K562 (cell line): ENCODE results near the gene SCAMP5. TPM values are rescaled to one million over a fixed set of nuclear protein-coding genes. Genes with fewer than 3 reads are reported as not detected.
A peak's percentile ranks its signal among the peaks of the same experiment; 100 is the strongest.

ENCODE experiments used
- ATAC-seq: fragments of 200-7000 bp; cut with Tn5 transposase; 3 replicates; pipeline ENCODE4 v1.9.1; 2020; ENCODE audit warnings: moderate library complexity
- BruUV-seq: library from RNA; stranded (reverse); fragments of 400-500 nt; replicated peaks from 2 replicates; lab custom pipeline; 2021; lab: Mats Ljungman, UMichigan
- CTCF ChIA-PET: fragments of 300-600 bp; formaldehyde crosslinking; extraction: SDS; loops from one replicate; lab custom pipeline; 2021; ENCODE audit warnings: low intra/inter-chr PET ratio; lab: Yijun Ruan, JAX
- POLR2A ChIA-PET: fragments of 300-600, 350-650 bp; sonication (Branson Sonifier 250); formaldehyde crosslinking; extraction: SDS; loops from one replicate; lab custom pipeline; 2021; ENCODE audit warnings: antibody characterized with exemption, inconsistent platforms; lab: Yijun Ruan, JAX
- DNase-seq, 4 experiments: peaks; one replicate each; pipeline versions ENCODE4 v3.0.0 to v3.0.0-alpha.2; 2011 to 2018; ENCODE audit warnings: low spot score in 3 of 4, mixed read lengths in 3 of 4; ENCODE audit errors: extremely low read depth in 1 of 4
- FAIRE-seq: peaks from 2 replicates; lab custom pipeline; 2011; peaks lifted over from hg19 to GRCh38; lab: Jason Lieb, UNC
- H2AFZ ChIP-seq: 2 replicates; pipeline ENCODE4 v1.6.0; 2011; ENCODE audit warnings: low read depth, low read length, control low read depth, inconsistent platforms
- H3K27ac ChIP-seq: fragments of 200-600 bp; 3 replicates; pipeline ENCODE4 v1.8.0; 2011; ENCODE audit warnings: low read depth, mild to moderate bottlenecking, control low read depth, inconsistent platforms, low read length, moderate library complexity, mixed read lengths; ENCODE audit errors: extremely low read depth
- H3K27me3 ChIP-seq, 2 experiments: fragments of 300-600 bp in 1 of 2; 2 replicates in 1 of 2; 3 replicates in 1 of 2; pipeline versions ENCODE4 v1.6.0 to v1.8.0; 2011; ENCODE audit warnings: inconsistent platforms in 2 of 2, low read length in 2 of 2, mild to moderate bottlenecking in 1 of 2, mixed read lengths in 1 of 2, moderate library complexity in 1 of 2; ENCODE audit not compliant: control insufficient read depth in 2 of 2, insufficient read depth in 2 of 2
- H3K36me3 ChIP-seq: fragments of 300-600 bp; 3 replicates; pipeline ENCODE4 v1.8.0; 2011; ENCODE audit warnings: mild to moderate bottlenecking, low read length, inconsistent platforms; ENCODE audit not compliant: control insufficient read depth, insufficient read depth
- H3K4me1 ChIP-seq, 2 experiments: fragments of 200-600 bp in 1 of 2; replicated peaks in 1 of 2; 2 replicates in 1 of 2; 3 replicates in 1 of 2; pipeline versions ENCODE4 v1.5.1 to v1.8.0; 2011; ENCODE audit warnings: inconsistent platforms in 2 of 2, low read length in 2 of 2, mild to moderate bottlenecking in 1 of 2, mixed read lengths in 1 of 2, moderate library complexity in 1 of 2; ENCODE audit not compliant: control insufficient read depth in 2 of 2, insufficient read depth in 2 of 2
- H3K4me2 ChIP-seq: 2 replicates; pipeline ENCODE4 v1.6.1; 2011; ENCODE audit warnings: low read length, control low read depth, inconsistent platforms, mixed read lengths; ENCODE audit not compliant: insufficient read depth
- H3K4me3 ChIP-seq: fragments of 200-600 bp; sonication (generic), shearing (Covaris generic); 2 replicates; pipeline ENCODE4 v1.5.1; 2016; ENCODE audit warnings: control low read depth, inconsistent platforms
- H3K79me2 ChIP-seq: fragments of 200-600 bp; 3 replicates; pipeline ENCODE4 v1.8.0; 2011; ENCODE audit warnings: low read length, inconsistent platforms; ENCODE audit not compliant: control insufficient read depth, insufficient read depth
- H3K9ac ChIP-seq, 2 experiments: 2 replicates each; pipeline versions ENCODE4 v1.6.0 to v1.6.1; 2011; ENCODE audit warnings: low read depth in 2 of 2, low read length in 2 of 2, control low read depth in 1 of 2, inconsistent platforms in 1 of 2, mild to moderate bottlenecking in 1 of 2, mixed read lengths in 1 of 2; ENCODE audit not compliant: insufficient read depth in 1 of 2
- H3K9me1 ChIP-seq: one replicate; pipeline ENCODE4 v1.6.0; 2011; ENCODE audit warnings: inconsistent platforms, mild to moderate bottlenecking, low read length, moderate library complexity; ENCODE audit not compliant: control insufficient read depth, insufficient read depth
- H3K9me3 ChIP-seq: replicated peaks from 2 replicates; pipeline ENCODE4 v1.5.1; 2011; ENCODE audit warnings: low read depth, low read length, inconsistent platforms; ENCODE audit not compliant: control insufficient read depth, insufficient read depth
- H4K20me1 ChIP-seq: replicated peaks from 2 replicates; pipeline ENCODE4 v1.6.1; 2011; ENCODE audit warnings: low read length, inconsistent platforms, mixed read lengths; ENCODE audit not compliant: control insufficient read depth, insufficient read depth
- ATF7 ChIP-seq: fragments of 450-650 bp; IDR thresholded peaks from 2 replicates; pipeline ENCODE4 v1.7.1; 2014; ENCODE audit warnings: mild to moderate bottlenecking, moderate library complexity
- CREBBP ChIP-seq: IDR thresholded peaks from one replicate; pipeline ENCODE4 v1.6.1; 2012; ENCODE audit warnings: low read depth, mild to moderate bottlenecking, control low read depth, inconsistent platforms, low read length
- ETV1 ChIP-seq: fragments of 450-650 bp; conservative IDR thresholded peaks from 2 replicates; pipeline ENCODE4 v1.6.1; 2016; ENCODE audit warnings: missing genetic modification characterization, control low read depth, low read depth, missing compliant biosample characterization
- HDAC2 ChIP-seq: fragments of 450-650 bp; IDR thresholded peaks from 2 replicates; pipeline ENCODE4 v1.6.1; 2016; ENCODE audit warnings: mild to moderate bottlenecking
- HOXB6 ChIP-seq: fragments of 250-450 bp; sonication (Bioruptor Pico); IDR thresholded peaks from 2 replicates; pipeline ENCODE4 v1.5.1; 2022; ENCODE audit warnings: mild to moderate bottlenecking, borderline replicate concordance
- ILK ChIP-seq: fragments of 450-650 bp; IDR thresholded peaks from 2 replicates; pipeline ENCODE4 v1.6.1; 2016; ENCODE audit warnings: missing genetic modification characterization, low read depth, mild to moderate bottlenecking, missing compliant biosample characterization, moderate library complexity, borderline replicate concordance
- KDM2B ChIP-seq: fragments of 250-450 bp; sonication (Bioruptor Pico); IDR thresholded peaks from 2 replicates; pipeline ENCODE4 v1.8.0; 2021; ENCODE audit warnings: mild to moderate bottlenecking, moderate library complexity
- MAFF ChIP-seq: IDR thresholded peaks from 2 replicates; pipeline ENCODE4 v1.6.1; 2012; ENCODE audit warnings: low read length, improper control_type of control experiment
- MEF2D ChIP-seq: conservative IDR thresholded peaks from 2 replicates; pipeline ENCODE4 v1.6.1; 2016; ENCODE audit warnings: low read depth, missing genetic modification characterization, missing compliant biosample characterization
- MIER1 ChIP-seq: fragments of 450-650 bp; IDR thresholded peaks from 2 replicates; pipeline ENCODE4 v1.6.1; 2016; ENCODE audit warnings: antibody characterized with exemption, mild to moderate bottlenecking, low read depth
- NFATC3 ChIP-seq: fragments of 450-650 bp; IDR thresholded peaks from 2 replicates; pipeline ENCODE4 v1.6.1; 2017; ENCODE audit warnings: mild to moderate bottlenecking
- POLR2H ChIP-seq: IDR thresholded peaks from 2 replicates; pipeline ENCODE4 v1.6.1; 2016; ENCODE audit warnings: missing genetic modification characterization, low read depth, mild to moderate bottlenecking, control low read depth, missing compliant biosample characterization, moderate library complexity
- SETDB1 ChIP-seq: IDR thresholded peaks from one replicate; pipeline ENCODE4 v1.6.1; 2012; ENCODE audit warnings: low read length, control low read depth, inconsistent platforms
- SMAD2 ChIP-seq: fragments of 150-350 bp; IDR thresholded peaks from 2 replicates; pipeline ENCODE4 v1.6.1; 2014; ENCODE audit warnings: low read depth, mild to moderate bottlenecking, low read length
- TEAD1 ChIP-seq, 2 experiments: fragments of 450-650 bp in 1 of 2; sonication (generic) in 1 of 2; formaldehyde crosslinking; IDR thresholded peaks; 2 replicates each; pipeline versions ENCODE4 v1.4.0 to v1.8.0; 2020 to 2022; ENCODE audit warnings: mild to moderate bottlenecking in 2 of 2, missing genetic modification reagents in 1 of 2
- TSC22D4 ChIP-seq: fragments of 450-650 bp; IDR thresholded peaks from 2 replicates; pipeline ENCODE4 v1.6.1; 2016; ENCODE audit warnings: missing genetic modification characterization, missing biosample characterization, control low read depth
- YBX1 ChIP-seq: fragments of 450-650 bp; IDR thresholded peaks from 2 replicates; pipeline ENCODE4 v1.7.1; 2016; ENCODE audit warnings: mild to moderate bottlenecking
- ZFP36 ChIP-seq: fragments of 150-350 bp; IDR thresholded peaks from 2 replicates; pipeline ENCODE4 v1.6.1; 2018; ENCODE audit warnings: low read length, low read depth; ENCODE audit not compliant: partially characterized antibody
- ZNF239 ChIP-seq: fragments of 250-450 bp; sonication (Bioruptor Pico); IDR thresholded peaks from 2 replicates; pipeline ENCODE4 v1.4.0; 2020; ENCODE audit warnings: mild to moderate bottlenecking
- ZNF253 ChIP-seq: fragments of 250-450 bp; sonication (Bioruptor Pico); conservative IDR thresholded peaks from 2 replicates; pipeline ENCODE4 v1.6.1; 2021; ENCODE audit warnings: mild to moderate bottlenecking
- ZNF354B ChIP-seq: fragments of 250-450 bp; sonication (Bioruptor Pico); IDR thresholded peaks from 2 replicates; pipeline ENCODE4 v1.4.0; 2020
- ZNF778 ChIP-seq: fragments of 450-650 bp; formaldehyde crosslinking; IDR thresholded peaks from 2 replicates; pipeline ENCODE4 v1.4.0; 2020; ENCODE audit warnings: mild to moderate bottlenecking, moderate library complexity
- WGBS: fragments of 100-300 bp; shearing (Covaris generic); methylation state at CpG from one replicate; pipeline ENCODE4 v1.1.6; 2016; ENCODE audit warnings: low coverage, mixed read lengths; ENCODE audit not compliant: insufficient coverage; ENCODE audit errors: missing lambda C conversion rate; 5-methylcytosine and 5-hydroxymethylcytosine counted together
- in situ Hi-C: fragments of 300-500 bp; cut with MboI; formaldehyde crosslinking; loops from 4 replicates; pipeline ENCODE4 v1.15.0; 2018; ENCODE audit warnings: inconsistent platforms, mixed read lengths
- intact Hi-C: fragments of 100-400 bp; cut with micrococcal nuclease; formaldehyde crosslinking; loops from 2 replicates; pipeline ENCODE4 v1.14.2; 2022
- polyA plus RNA-seq, 8 experiments: library from polyadenylated mRNA; depleted of rRNA in 4 of 8; stranded (reverse) in 5 of 8; unstranded in 3 of 8; fragments of >200 nt; fragmentation: Nextera tagmentation in 2 of 8; fragmentation: Illumina TruSeq in 1 of 8; extraction: Ambion mirVana in 2 of 8; extraction: Trizol in 1 of 8; gene quantifications; 2 replicates each; pipeline versions ENCODE4 v1.2.1 to v1.2.3, GENCODE V29; 2011 to 2014; ENCODE audit warnings: inconsistent platforms in 1 of 8, missing spikeins in 1 of 8
- total RNA-seq, 7 experiments: library from RNA; depleted of rRNA in 6 of 7; stranded (reverse); fragments of >200 nt in 6 of 7; fragmentation: Illumina TruSeq in 2 of 7; extraction: Trizol in 2 of 7; gene quantifications; 2 replicates each; pipeline versions ENCODE4 v1.2.1 to v1.2.3, GENCODE V29; 2011 to 2021; ENCODE audit warnings: low replicate concordance in 1 of 7
- TF ChIP-seq, protein P1 (sequence below): IDR thresholded peaks from 2 replicates; pipeline ENCODE4 v1.6.1; 2014; ENCODE audit warnings: antibody characterized with exemption

SCAMP5 gene
- total and polyA plus RNA-seq, 9 of the 15 experiments (the other 6 are each of a cell fraction or from before 2014, with no cell fraction given) = 0.09 to 0.29 (median 0.19) TPM; not detected in 5

- Histone ChIP-seq H3K27me3 (no peaks in the 10 kb centered on the region), H3K36me3 (peaks cover 12% of the 10 kb centered on the region; the same call in 1 of the 3 replicates), H3K4me2 (peak overlapping the region; percentile 71), H4K20me1 (no peaks in the 10 kb centered on the region), H3K9me1 (no peaks in the 10 kb centered on the region), H3K9me3 (no peaks in the 10 kb centered on the region), H3K4me3 (no peak overlapping the region; the same call in 1 of the 2 replicates), H3K27ac (peak overlapping the region; percentile 91), H3K79me2 (peaks cover 2% of the 10 kb centered on the region; the same call in 1 of the 3 replicates), H3K4me1 (peaks cover 53 to 57% of the 10 kb centered on the region in 2 experiments), H3K9ac (peak overlapping the region; percentile 73 to 85), H2AFZ (peak overlapping the region; percentile 75)
- intact Hi-C loops (loop anchor here (1.0 kb wide), 2 partner anchors 23 to 159 kb away; no protein-coding TSS in a partner anchor), in situ Hi-C loops (no loop called here)
- CTCF ChIA-PET = interaction anchor here (2.5 to 2.6 kb wide), 2 partner anchors 159 to 162 kb away, joined by 9 to 19 read pairs; partner anchors contain the start of gene C15orf39
- peak; percentile 66 for ATAC-seq
- no TSS peak for BruUV-seq
- 34% methylated on average over 10 of the region's 12 CpGs for WGBS
- peak; percentile 68 to 86 (median 72) for DNase-seq
- FAIRE-seq = no peak
- POLR2A ChIA-PET = interaction anchor here (0.5 to 2.2 kb wide), 18 partner anchors 9 to 264 kb away, joined by 3 to 16 read pairs (median 5); partner anchors contain the start of gene PPCDC
- TF ChIP-seq TSC22D4 (tag) (no peak), YBX1 (no peak), HOXB6 (no peak), MEF2D (tag) (no peak; the same call in 1 of the 2 replicates), HDAC2 (peak; percentile 53; the same call in 1 of the 2 replicates), POLR2H (tag) (no peak), TEAD1 (CRISPR knock-in tag; IDR thresholded peaks at IDR 0.05) (no peak), ZNF778 (CRISPR knock-in tag) (no peak), ETV1 (no peak), ATF7 (no peak), ILK (tag) (no peak), ZFP36 (no peak), MAFF (no peak), MIER1 (no peak), ZNF253 (CRISPR knock-in tag) (no peak), SETDB1 (no peak), NFATC3 (no peak), CREBBP (no peak), ZNF239 (CRISPR knock-in tag) (no peak), ZNF354B (CRISPR knock-in tag) (no peak), KDM2B (no peak), SMAD2 (no peak)
- TF ChIP-seq, protein P1, sequence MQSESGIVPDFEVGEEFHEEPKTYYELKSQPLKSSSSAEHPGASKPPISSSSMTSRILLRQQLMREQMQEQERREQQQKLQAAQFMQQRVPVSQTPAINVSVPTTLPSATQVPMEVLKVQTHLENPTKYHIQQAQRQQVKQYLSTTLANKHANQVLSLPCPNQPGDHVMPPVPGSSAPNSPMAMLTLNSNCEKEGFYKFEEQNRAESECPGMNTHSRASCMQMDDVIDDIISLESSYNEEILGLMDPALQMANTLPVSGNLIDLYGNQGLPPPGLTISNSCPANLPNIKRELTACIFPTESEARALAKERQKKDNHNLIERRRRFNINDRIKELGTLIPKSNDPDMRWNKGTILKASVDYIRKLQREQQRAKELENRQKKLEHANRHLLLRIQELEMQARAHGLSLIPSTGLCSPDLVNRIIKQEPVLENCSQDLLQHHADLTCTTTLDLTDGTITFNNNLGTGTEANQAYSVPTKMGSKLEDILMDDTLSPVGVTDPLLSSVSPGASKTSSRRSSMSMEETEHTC = no peak; the same call in 1 of the 2 replicates
Measured at GRCh38 chr15:75042730-75043508, 47.6 kb downstream of the SCAMP5 start.
